ENCODE measurements around the gene MFAP3L.

DNA sequence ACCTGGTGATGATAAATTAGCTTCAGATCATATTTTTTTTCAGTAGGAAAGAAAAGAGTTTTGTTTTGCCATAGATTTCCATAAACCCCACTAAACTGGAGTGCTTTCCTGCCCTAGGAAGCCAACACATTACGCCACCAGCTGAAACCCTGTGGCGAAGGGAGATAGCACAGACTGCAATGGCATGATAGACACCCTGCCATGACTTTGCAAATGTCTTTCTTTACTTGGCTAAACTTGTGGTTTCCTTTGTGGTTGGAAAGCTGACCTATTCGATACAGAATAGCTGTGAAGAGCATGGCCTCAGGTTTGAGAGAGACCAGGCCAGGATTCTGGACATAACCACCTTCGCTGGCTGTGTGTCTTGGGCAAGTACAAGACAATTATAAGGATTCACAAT, 19.1 kb downstream of the MFAP3L start:
- TF ChIP-seq, protein P1, sequence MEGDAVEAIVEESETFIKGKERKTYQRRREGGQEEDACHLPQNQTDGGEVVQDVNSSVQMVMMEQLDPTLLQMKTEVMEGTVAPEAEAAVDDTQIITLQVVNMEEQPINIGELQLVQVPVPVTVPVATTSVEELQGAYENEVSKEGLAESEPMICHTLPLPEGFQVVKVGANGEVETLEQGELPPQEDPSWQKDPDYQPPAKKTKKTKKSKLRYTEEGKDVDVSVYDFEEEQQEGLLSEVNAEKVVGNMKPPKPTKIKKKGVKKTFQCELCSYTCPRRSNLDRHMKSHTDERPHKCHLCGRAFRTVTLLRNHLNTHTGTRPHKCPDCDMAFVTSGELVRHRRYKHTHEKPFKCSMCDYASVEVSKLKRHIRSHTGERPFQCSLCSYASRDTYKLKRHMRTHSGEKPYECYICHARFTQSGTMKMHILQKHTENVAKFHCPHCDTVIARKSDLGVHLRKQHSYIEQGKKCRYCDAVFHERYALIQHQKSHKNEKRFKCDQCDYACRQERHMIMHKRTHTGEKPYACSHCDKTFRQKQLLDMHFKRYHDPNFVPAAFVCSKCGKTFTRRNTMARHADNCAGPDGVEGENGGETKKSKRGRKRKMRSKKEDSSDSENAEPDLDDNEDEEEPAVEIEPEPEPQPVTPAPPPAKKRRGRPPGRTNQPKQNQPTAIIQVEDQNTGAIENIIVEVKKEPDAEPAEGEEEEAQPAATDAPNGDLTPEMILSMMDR (IDR thresholded peaks at IDR 0.05) = no peak
- TF ChIP-seq POLR2A (IDR thresholded peaks at IDR 0.05) = no peak
